Upper lobe of left lung (tissue), 6 donors: ENCODE data around the gene HEATR1. TPM values are rescaled to one million over a fixed set of nuclear protein-coding genes. Genes with fewer than 3 reads are reported as not detected.

ENCODE experiments used
- ATAC-seq, 2 donors: fragments of 200-7000 bp; cut with Tn5 transposase; one replicate each; pipeline ENCODE4 v1.9.1; 2022; ENCODE audit warnings: mild to moderate bottlenecking in 2 of 2, moderate library complexity in 2 of 2; ENCODE audit not compliant: low FRiP score in 2 of 2
- DNase-seq, 2 donors: peaks; one replicate each; pipeline ENCODE4 v3.0.0-alpha.2; 2019 to 2020
- H3K27ac ChIP-seq, 4 donors: fragments of 200-600 bp; sonication (generic); one replicate each; pipeline ENCODE4 v1.5.1; 2016 to 2019
- H3K27me3 ChIP-seq, 4 donors: fragments of 200-600 bp; sonication (generic); one replicate each; pipeline ENCODE4 v1.5.1; 2017 to 2019
- H3K36me3 ChIP-seq, 4 donors: fragments of 200-600 bp; sonication (generic); one replicate each; pipeline ENCODE4 v1.5.1; 2016 to 2019
- H3K4me1 ChIP-seq, 4 donors: fragments of 200-600 bp; sonication (generic); one replicate each; pipeline ENCODE4 v1.5.1; 2018 to 2019
- H3K4me3 ChIP-seq, 4 donors: fragments of 200-600 bp; sonication (generic); one replicate each; pipeline ENCODE4 v1.5.1; 2017 to 2019; ENCODE audit warnings: mild to moderate bottlenecking in 2 of 4, moderate library complexity in 1 of 4
- H3K9me3 ChIP-seq, 4 donors: fragments of 200-600 bp; sonication (generic); one replicate each; pipeline ENCODE4 v1.5.1; 2018 to 2019
- CTCF ChIP-seq, 6 experiments: fragments of 450-650 bp in 4 of 6; fragments of 200-600 bp in 2 of 6; sonication (generic) in 2 of 6; IDR thresholded peaks; one replicate each; pipeline ENCODE4 v1.5.1; 2016 to 2019; ENCODE audit warnings: antibody characterized with exemption in 6 of 6
- EP300 ChIP-seq, 4 donors: sonication (generic); formaldehyde crosslinking; IDR thresholded peaks; one replicate each; pipeline ENCODE4 v1.5.1; 2017; ENCODE audit warnings: antibody characterized with exemption in 4 of 4, control low read depth in 2 of 4
- POLR2A ChIP-seq, 4 donors: fragments of 450-650 bp; IDR thresholded peaks; one replicate each; pipeline ENCODE4 v1.5.1; 2016 to 2017; ENCODE audit warnings: antibody characterized with exemption in 4 of 4, mild to moderate bottlenecking in 2 of 4
- POLR2AphosphoS5 ChIP-seq, 2 donors: sonication (generic); formaldehyde crosslinking; IDR thresholded peaks; one replicate each; pipeline ENCODE4 v1.5.1; 2017; ENCODE audit warnings: antibody characterized with exemption in 2 of 2
- WGBS, 2 donors: methylation state at CpG; one replicate each; pipeline ENCODE4 v1.1.5; 2017 to 2018; 5-methylcytosine and 5-hydroxymethylcytosine counted together
- total RNA-seq, 6 donors: library from RNA; depleted of rRNA in 4 of 6; stranded (reverse); fragments of >200 nt in 4 of 6; gene quantifications; one replicate each; pipeline versions ENCODE4 v1.1.0 to v1.2.1, GENCODE V29; 2016 to 2021
- donor health status: DM: no; HTN: no; CAD: no; lungs with moderate emphysema.
- donor health status: DM: no; HTN: yes; CAD: no; lungs with severe emphysema.

The HEATR1 gene
- total RNA-seq, 6 donors from 2014 or later = 9.0 to 27.5 (median 18.5) TPM

- Histone ChIP-seq H3K4me3 (peak overlapping the region in 3 of 4 donors; percentile 21 to 40 (median 34)), H3K27me3 (no peaks in the 10 kb centered on the region), H3K9me3 (no peaks in the 10 kb centered on the region), H3K4me1 (peaks cover 8 to 11% (median 9%) of the 10 kb centered on the region in 4 donors), H3K36me3 (no peaks in the 10 kb centered on the region), H3K27ac (peak overlapping the region in 3 of 4 donors; percentile 42 to 60 (median 54))
- TF ChIP-seq POLR2A (IDR thresholded peaks at IDR 0.05) (no peak), EP300 (IDR thresholded peaks at IDR 0.05) (no peak), POLR2AphosphoS5 (IDR thresholded peaks at IDR 0.05) (no peak), CTCF (IDR thresholded peaks at IDR 0.05) (no peak)
- ATAC-seq = peak; percentile 67 to 81
- peak in 1 of 2 donors; percentile 67 for DNase-seq
- 19 to 22% methylated on average over 15 of the region's 15 CpGs for WGBS, 2 donors
Measured at GRCh38 chr1:236502972-236503639, 101.2 kb downstream of the HEATR1 start.

- ATAC-seq (no peak), DNase-seq (no peak)
- Histone ChIP-seq H3K27me3 (no peaks in the 10 kb centered on the region), H3K4me3 (peak overlapping the region in 1 of 4 donors; percentile 40), H3K9me3 (no peaks in the 10 kb centered on the region), H3K4me1 (peaks cover 8 to 11% (median 9%) of the 10 kb centered on the region in 4 donors), H3K27ac (peak overlapping the region in 1 of 4 donors; percentile 42), H3K36me3 (no peaks in the 10 kb centered on the region)
- TF ChIP-seq POLR2AphosphoS5 (IDR thresholded peaks at IDR 0.05) = no peak
- TF ChIP-seq CTCF (IDR thresholded peaks at IDR 0.05) = no peak
- no peak for TF ChIP-seq EP300 (IDR thresholded peaks at IDR 0.05)
- no peak for TF ChIP-seq POLR2A (IDR thresholded peaks at IDR 0.05)
- 29 to 35% methylated on average over 2 of the region's 2 CpGs for WGBS, 2 donors
Measured at GRCh38 chr1:236502579-236502971, 101.7 kb downstream of the HEATR1 start.

DNA sequence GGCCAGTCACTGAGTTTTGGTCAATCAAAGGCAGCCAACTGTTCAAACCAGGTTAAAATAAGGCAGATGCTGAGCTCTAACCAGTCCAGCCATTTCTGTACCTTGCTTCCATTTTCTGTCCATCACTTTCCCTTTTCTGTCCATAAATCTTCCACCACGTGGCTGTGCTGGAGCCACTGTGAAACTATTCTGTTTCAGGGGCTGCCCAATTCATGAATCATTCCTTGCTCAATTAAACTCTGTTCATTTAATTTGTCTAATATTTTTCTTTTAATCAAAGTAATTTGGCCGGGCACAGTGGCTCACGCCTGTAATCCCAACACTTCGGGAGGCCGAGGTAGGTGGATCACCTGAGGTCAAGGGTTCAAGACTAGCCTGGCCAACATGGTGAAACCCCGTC lies 103.2 kb downstream of the HEATR1 start:
- Histone ChIP-seq H3K27ac (no peak overlapping the region), H3K4me3 (no peak overlapping the region), H3K36me3 (no peaks in the 10 kb centered on the region), H3K27me3 (no peaks in the 10 kb centered on the region), H3K4me1 (peaks cover 8 to 11% (median 9%) of the 10 kb centered on the region in 4 donors), H3K9me3 (no peaks in the 10 kb centered on the region)
- ATAC-seq (no peak), DNase-seq (no peak)
- TF ChIP-seq POLR2AphosphoS5 (IDR thresholded peaks at IDR 0.05) (no peak), CTCF (IDR thresholded peaks at IDR 0.05) (no peak), POLR2A (IDR thresholded peaks at IDR 0.05) (no peak), EP300 (IDR thresholded peaks at IDR 0.05) (no peak)
- 90 to 91% methylated on average over 6 of the region's 6 CpGs for WGBS, 2 donors

Other genes with a start within 250 kb of the HEATR1 start
- gene EDARADD, start 210.2 kb downstream of the HEATR1 start, total RNA-seq = 1 to 10 TPM in 1 of 6 donors, under 1 TPM in 4, not detected in 1; 0.11 to 2.6 (median 0.57) TPM
- 100 to 1,000 TPM in 1 of 6 donors, 10 to 100 TPM in 5; 56.2 to 225 (median 75.2) TPM for gene LGALS8, start 80.5 kb downstream of the HEATR1 start, total RNA-seq
- 10 to 100 TPM in 2 of 6 donors, 1 to 10 TPM in 4; 1.4 to 11.5 (median 2.3) TPM for gene ACTN2, start 82.0 kb upstream of the HEATR1 start, total RNA-seq
- 10 to 100 TPM; 21.0 to 44.0 (median 29.3) TPM for gene MTR, start 190.8 kb upstream of the HEATR1 start, total RNA-seq